Thoracic aorta (tissue), 2 donors: ENCODE data around the gene AFDN. TPM values are rescaled to one million over a fixed set of nuclear protein-coding genes. Genes with fewer than 3 reads are reported as not detected.

Source experiments
- ATAC-seq: fragments of 150-250 bp; one replicate; pipeline ENCODE4 v1.8.0; 2017; ENCODE audit warnings: low read depth; ENCODE audit not compliant: insufficient number of reproducible peaks, low FRiP score
- DNase-seq: peaks from one replicate; pipeline ENCODE4 v3.0.0-alpha.2; 2020; ENCODE audit warnings: low spot score
- H3K27ac ChIP-seq, 2 donors: fragments of 200-600 bp; sonication (generic); 1 replicate in 1 of 2; 2 replicates in 1 of 2; pipeline ENCODE4 v1.5.1; 2016; ENCODE audit warnings: mild to moderate bottlenecking in 2 of 2, moderate library complexity in 2 of 2
- H3K27me3 ChIP-seq: fragments of 200-600 bp; sonication (generic); replicated peaks from 2 replicates; pipeline ENCODE4 v1.6.0; 2016; ENCODE audit warnings: mild to moderate bottlenecking; ENCODE audit not compliant: insufficient read depth
- H3K36me3 ChIP-seq: fragments of 200-600 bp; sonication (generic); one replicate; pipeline ENCODE4 v1.5.1; 2016
- H3K4me1 ChIP-seq, 2 donors: fragments of 200-600 bp; sonication (generic); 1 replicate in 1 of 2; 2 replicates in 1 of 2; pipeline versions ENCODE4 v1.5.1 to v1.6.0; 2016; ENCODE audit warnings: low read depth in 2 of 2, mild to moderate bottlenecking in 1 of 2; ENCODE audit not compliant: control insufficient read depth in 1 of 2
- H3K4me3 ChIP-seq: fragments of 200-600 bp; sonication (generic); 2 replicates; pipeline ENCODE4 v1.5.1; 2016; ENCODE audit warnings: mild to moderate bottlenecking
- H3K9me3 ChIP-seq: fragments of 200-600 bp; sonication (generic); 2 replicates; pipeline ENCODE4 v1.5.1; 2016
- CTCF ChIP-seq: fragments of 200-600 bp; sonication (generic); IDR thresholded peaks from one replicate; pipeline ENCODE4 v1.5.1; 2019; ENCODE audit warnings: antibody characterized with exemption
- total RNA-seq, 2 donors: library from RNA; depleted of rRNA; stranded (reverse); fragments of >200 nt; gene quantifications; one replicate each; pipeline versions ENCODE4 v1.1.0 to v1.2.3, GENCODE V29; 2016

Gene AFDN
- total RNA-seq, 2 donors from 2014 or later = 70.5 to 79.5 TPM

DNA sequence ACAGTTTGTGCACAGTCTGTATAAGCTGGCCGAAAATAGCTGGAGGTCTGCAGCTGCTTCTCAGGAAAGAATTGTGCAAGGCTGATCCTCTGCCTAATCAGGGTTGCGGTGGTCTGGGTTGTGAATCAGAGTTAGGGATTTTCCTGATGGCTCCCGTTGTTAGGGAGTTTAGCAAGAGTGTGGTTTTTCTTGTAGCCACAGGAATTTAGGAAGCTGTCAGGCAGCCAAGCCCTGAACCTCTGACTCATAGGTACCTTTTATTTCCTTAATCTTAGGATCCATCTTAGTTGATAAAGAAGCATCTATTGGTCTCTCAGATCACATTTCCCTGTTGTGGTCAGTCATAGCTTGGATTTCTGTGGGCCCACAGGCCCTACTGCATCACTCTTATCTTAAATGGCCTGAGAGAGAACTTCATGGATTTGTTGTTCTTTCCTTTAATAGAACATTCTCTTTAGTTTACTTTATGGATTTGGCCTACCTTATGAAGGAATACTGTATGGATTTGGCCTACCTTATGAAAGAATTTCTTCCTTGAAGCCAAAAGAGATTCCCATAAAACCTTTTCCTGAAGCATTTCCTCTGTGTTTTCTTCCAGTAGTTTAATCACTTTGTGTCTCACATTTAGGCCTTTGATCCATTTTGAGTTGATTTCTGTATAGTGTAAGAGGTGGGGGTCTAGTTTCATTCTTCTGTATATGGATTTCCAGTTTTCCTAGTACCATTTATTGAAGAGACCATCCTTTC lies 181.1 kb downstream of the AFDN start:
- ATAC-seq = peak; percentile 67

DNA sequence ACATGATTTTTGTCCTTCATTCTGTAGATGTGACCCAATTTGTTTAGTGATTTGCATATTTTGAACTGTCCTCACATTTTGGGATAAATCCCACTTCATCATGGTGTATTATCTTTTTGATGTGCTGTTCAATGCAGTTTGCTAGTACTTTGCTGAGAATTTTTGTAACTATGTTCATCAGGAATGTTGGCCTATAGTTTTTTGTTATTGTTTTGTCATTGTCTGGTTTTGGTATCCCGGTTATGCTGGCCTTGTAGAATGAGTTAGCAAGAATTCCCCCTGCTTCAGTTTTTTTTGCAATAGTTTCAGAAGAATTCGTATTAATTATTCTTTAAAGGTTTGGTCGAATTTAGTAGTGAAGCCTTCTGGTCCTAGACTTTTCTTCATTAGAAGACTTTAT lies 182.6 kb downstream of the AFDN start:
- no peak overlapping the region for H3K4me3 ChIP-seq
- TF ChIP-seq CTCF = no peak
- no peaks in the 10 kb centered on the region for H3K36me3 ChIP-seq
- no peak overlapping the region for H3K27ac ChIP-seq
- peaks cover 12% of the 10 kb centered on the region for H3K9me3 ChIP-seq
- no peaks in the 10 kb centered on the region for H3K27me3 ChIP-seq
- DNase-seq (no peak), ATAC-seq (no peak)
- no peaks in the 10 kb centered on the region for H3K4me1 ChIP-seq

More for the DNA sequence above, 181.1 kb downstream of the AFDN start:
- Histone ChIP-seq H3K27ac (no peak overlapping the region), H3K4me3 (no peak overlapping the region), H3K27me3 (no peaks in the 10 kb centered on the region), H3K4me1 (no peaks in the 10 kb centered on the region), H3K9me3 (peaks cover 12% of the 10 kb centered on the region), H3K36me3 (no peaks in the 10 kb centered on the region)
- TF ChIP-seq CTCF = no peak
- no peak for DNase-seq

GRCh38 chr6:168011291-168011690 lies 184.6 kb downstream of the AFDN start:
- H3K4me3 ChIP-seq = no peak overlapping the region
- H3K27ac ChIP-seq = no peak overlapping the region
- H3K27me3 ChIP-seq = no peaks in the 10 kb centered on the region
- DNase-seq = no peak
- H3K9me3 ChIP-seq = peaks cover 12% of the 10 kb centered on the region
- no peaks in the 10 kb centered on the region for H3K4me1 ChIP-seq
- no peak for ATAC-seq
- TF ChIP-seq CTCF = no peak
- no peaks in the 10 kb centered on the region for H3K36me3 ChIP-seq

- no peak overlapping the region for H3K27ac ChIP-seq
- no peak overlapping the region for H3K4me3 ChIP-seq
- TF ChIP-seq CTCF = no peak
- ATAC-seq (no peak), DNase-seq (no peak)
- peaks cover 12% of the 10 kb centered on the region for H3K9me3 ChIP-seq
- H3K36me3 ChIP-seq = no peaks in the 10 kb centered on the region
- H3K27me3 ChIP-seq = no peaks in the 10 kb centered on the region
- no peaks in the 10 kb centered on the region for H3K4me1 ChIP-seq
Observed at GRCh38 chr6:168012431-168013249, 185.9 kb downstream of the AFDN start.

DNA sequence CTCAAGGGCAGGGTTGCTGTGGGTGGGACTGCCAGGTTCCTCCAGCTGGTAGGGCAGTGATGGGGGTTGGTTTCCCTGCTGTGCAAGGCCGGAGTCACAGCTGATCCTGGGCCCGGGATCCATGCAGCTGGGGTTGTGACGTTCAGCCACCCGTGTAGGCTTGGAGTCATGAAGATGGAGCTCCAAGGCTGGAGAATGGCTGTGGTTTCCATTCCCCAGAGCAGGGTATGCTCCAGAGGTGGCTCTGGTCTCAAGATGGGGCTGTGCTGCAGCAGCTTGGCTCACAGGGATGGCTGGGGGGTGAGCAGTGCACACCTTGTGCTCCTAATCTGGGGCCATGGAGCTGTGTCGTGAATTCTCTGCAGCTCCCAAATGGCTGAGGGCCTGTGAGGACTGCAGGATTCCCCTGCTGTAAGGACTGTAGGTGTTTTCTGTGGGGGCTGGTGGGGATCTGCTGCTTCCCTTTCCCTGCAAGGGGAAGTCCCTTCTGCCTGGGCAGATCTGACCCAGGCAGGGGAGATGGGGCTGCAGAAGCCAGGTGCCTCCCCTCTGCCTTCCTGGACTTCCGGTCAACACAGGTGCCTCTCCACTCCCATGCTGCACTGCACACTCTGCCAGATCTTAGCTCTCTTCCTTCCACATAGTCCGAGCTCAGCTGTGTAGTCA lies 186.7 kb downstream of the AFDN start:
- Histone ChIP-seq H3K4me1 (no peaks in the 10 kb centered on the region), H3K36me3 (no peaks in the 10 kb centered on the region), H3K27me3 (no peaks in the 10 kb centered on the region), H3K27ac (no peak overlapping the region), H3K9me3 (peaks cover 12% of the 10 kb centered on the region), H3K4me3 (no peak overlapping the region)
- DNase-seq = no peak
- no peak for TF ChIP-seq CTCF
- ATAC-seq = no peak
